HT1080 (cell line): ENCODE measurements around the gene AGBL4. TPM values are rescaled to one million over a fixed set of nuclear protein-coding genes. Genes with fewer than 3 reads are reported as not detected.
"Not testable (repeated sequence)": the region's sequence is repeated elsewhere in the genome, so short reads cannot be mapped to it uniquely, and the experiment has no call there.

Experiments used
- DNase-seq: peaks from one replicate; pipeline ENCODE4 v3.0.0-alpha.2; 2015; ENCODE audit warnings: low read depth
- total RNA-seq: library from RNA; depleted of rRNA; stranded (reverse); fragments of >200 nt; shearing (Covaris generic); gene quantifications from 2 replicates; pipeline ENCODE4 v1.2.3, GENCODE V29; 2014

The AGBL4 gene
- total RNA-seq, 1 experiment from 2014 or later: not detected

DNA sequence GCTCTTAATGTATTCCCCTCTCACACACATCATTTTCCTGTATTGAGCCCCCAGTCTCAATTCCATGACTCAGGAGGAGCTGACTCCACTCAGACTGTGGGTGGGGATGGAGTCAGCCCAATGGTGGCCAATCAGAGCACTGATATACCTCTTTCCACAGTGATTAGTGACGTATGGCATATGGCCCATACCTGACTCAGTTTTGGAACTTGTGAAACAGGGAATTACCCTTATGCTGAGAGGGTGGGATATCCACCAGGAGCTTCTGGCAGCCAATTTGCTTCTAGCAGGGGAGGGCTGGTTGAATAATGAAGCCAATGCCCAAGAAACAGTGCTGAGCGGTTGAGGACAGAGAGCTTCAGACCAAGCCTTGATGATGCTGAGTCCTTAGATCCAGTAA, 1465.4 kb downstream of the AGBL4 start:
- no peak for DNase-seq

DNA sequence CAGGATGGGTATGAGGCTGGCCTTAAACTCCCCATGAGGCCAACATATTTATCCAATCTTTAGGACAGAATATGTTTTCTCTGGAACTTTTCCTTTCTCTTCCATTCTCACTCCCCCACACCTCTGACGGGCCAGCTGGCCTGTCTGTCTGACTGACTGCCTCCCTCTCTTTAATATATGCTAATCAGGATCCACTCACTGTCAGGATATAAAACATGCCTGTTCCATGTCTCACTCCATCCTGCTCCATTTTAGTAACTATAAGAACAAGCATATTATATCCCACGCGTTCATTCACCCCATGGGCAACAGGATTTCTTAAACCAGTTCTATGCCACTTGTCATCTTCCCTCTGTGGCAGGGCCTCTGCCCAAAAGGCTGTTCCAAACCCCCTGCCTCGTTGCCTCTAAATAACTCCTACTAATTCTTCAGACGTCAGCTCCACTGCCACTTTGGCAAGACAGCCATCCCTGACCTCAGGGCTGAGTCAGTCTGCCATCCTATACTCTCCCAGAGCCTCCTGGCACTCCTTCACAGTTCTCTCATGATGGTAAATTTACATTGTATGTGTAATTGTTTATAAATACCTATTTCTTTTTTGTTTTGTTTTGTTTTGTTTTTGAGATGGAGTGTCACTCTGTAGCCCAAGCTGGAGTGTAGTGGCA, 1467.4 kb downstream of the AGBL4 start:
- DNase-seq: no peak

- no peak for DNase-seq
Measured at GRCh38 chr1:48555271-48555670, 1468.5 kb downstream of the AGBL4 start.

DNA sequence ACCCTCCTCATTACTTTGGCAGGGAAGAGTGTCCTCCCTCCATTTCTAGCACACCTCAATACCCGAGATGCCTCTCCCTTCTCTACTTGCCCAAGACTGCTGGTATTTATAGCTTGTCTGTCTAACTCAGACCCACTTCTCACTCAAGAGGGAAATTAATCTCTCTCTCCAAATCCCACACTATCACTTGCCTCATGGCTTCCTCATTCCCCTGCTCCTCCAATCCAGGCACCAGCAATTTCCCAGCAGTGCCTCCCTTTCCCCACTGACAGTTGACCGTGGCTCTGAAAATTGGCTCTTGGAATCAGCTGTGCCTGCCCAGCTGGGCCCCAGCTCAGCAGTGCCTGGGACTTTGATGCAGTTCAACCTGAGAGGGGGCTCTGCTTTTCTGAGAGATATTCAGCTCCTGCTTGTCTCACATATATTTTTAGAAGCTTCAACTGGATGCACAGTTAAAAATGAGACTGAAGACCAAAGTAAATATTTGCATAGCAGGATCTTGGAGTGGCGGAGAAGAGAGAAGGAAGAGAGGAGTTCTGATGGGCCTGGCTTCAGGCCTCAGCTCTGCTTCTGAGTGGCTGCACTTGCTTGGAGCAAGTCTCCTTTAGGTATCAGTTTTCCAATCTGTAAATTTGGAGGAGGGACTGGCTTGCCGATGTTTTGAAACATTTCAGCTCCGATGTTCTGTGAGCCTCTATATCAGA, 1470.7 kb downstream of the AGBL4 start:
- DNase-seq: no peak

DNA sequence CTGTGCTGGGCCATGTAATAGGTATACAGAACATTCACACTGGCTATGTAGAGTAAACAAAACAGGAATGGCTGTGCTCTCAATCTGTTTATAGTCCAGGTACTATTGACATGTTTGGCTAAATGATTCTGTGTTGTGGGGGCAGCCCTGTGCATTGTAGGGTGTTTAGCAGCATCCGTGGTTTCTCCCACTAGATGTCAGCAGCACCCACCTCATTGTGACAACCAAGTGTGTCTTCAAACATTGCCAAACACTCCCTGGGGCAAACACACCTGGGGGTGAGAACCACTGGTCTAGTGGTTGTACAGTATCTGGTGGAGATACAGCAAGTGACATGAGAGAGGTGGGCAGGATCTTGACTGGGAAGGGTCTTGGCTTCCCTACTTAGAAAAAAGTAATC, 1471.3 kb downstream of the AGBL4 start:
- peak; percentile 17 for DNase-seq

DNA sequence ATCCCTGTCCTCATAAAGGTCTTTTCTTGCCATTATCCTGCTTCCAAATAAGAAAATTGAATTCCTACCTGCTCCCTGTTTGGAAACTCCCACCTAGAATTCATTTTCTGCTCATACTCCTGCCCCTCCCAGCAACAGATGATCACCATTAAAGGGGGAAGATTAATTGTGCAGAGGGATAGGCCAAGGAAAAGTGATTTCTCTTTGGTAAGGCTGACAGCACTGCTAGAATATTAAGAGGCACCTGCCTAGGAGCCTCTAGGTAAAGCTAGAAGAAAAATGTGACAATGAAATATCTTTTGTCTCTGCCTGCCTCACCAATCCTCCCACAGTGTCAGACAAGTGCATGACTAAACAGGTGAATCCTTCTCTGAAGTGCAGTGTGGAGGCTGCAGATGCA, 1474.8 kb downstream of the AGBL4 start:
- DNase-seq: no peak

GRCh38 chr1:48547561-48548220, 1476.1 kb downstream of the AGBL4 start:
- no peak for DNase-seq

DNA sequence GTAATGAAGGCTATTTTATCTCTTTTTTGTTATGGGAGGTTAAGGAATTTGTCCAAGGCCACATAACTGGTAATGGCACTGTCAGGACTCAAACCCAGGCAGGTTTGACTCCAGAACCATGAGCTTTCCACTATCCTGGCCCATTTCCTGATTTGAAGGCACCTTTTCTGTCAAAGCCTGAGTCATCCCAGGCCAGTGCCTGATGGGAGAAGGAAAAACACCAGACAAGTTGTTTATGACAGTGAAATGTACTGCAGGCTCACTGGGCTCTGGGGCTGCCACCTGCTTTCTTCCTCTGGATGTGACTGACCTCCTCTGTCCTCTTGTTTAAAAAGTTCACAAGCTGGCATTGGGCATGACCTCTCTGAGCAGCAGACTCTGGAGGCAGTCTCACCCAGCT, 1479.9 kb downstream of the AGBL4 start:
- DNase-seq: no peak

GRCh38 chr1:48540587-48540986, 1483.2 kb downstream of the AGBL4 start:
- DNase-seq: no peak

DNA sequence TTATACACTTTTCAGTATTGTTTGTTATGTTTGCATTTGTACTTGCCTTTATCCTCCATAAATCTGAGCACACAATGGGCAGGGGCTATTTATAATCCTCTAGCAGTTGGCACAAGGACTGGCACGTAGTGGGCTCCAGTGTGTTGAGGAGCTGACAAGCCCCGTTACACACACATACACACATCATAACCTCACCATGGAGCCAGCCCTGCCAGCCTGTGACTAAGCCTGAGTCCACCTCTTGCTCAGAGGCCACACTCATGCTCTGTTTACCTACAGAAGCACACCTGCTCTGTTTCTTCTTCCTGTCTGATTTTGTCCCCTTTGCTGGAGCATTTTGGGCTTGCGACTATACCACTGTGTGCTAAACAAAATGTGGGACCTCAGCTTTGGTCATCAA, 1487.3 kb downstream of the AGBL4 start:
- peak; percentile 13 for DNase-seq

GRCh38 chr1:48532976-48533375, 1490.8 kb downstream of the AGBL4 start:
- peak; percentile 35 for DNase-seq

DNA sequence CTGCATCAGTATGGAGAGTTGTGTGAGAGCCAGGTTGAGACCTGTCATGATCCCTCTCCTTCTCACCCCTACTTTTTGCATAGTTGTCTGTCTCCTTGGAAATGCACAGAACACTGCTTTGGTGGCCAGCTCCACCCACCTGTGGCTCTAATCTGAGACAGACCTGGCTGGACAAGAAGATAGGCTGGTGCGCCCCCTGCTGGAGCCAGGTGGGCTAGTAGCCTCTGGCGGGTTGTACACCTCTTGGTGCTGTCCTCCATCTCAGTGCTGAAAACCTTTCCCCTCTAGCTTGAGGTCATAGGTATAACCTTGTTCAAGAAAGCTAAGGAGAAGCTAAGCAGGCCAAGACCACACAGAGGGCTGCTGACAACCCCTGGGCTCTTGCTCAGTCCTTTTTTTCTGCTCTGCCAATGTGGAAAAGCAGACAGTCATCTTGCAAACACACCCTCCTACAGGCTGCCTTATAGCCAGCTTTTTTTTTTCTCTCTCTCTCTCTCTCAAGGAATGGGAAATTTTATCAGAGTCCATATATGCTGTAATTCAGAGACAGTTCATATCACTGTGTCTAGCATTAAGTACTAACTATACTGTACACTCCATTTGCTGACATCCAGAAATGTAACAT, 1492.9 kb downstream of the AGBL4 start:
- DNase-seq: peak; percentile 41

DNA sequence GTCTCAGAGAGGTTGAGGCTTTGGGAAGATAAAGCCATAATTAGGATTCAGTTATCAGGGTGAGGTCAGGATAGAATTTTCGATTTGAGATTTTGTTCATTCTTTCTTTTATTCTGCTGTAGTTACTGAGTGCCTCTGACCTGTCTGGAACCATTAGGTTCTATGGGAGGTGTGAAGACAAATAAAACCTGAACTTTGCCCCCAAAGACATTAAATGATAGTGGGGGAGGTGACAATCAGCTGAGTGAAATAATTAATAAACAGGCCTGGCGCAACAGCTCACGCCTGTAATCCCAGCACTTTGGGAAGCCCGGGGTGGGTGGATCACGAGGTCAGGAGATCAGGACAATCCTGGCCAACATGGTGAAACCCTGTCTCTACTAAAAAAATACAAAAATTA, 1496.7 kb downstream of the AGBL4 start:
- no peak for DNase-seq

- DNase-seq: no peak
Measured at GRCh38 chr1:48526008-48526710, 1497.6 kb downstream of the AGBL4 start.

- no peak for DNase-seq
Measured at GRCh38 chr1:48524892-48525467, 1498.8 kb downstream of the AGBL4 start.

DNA sequence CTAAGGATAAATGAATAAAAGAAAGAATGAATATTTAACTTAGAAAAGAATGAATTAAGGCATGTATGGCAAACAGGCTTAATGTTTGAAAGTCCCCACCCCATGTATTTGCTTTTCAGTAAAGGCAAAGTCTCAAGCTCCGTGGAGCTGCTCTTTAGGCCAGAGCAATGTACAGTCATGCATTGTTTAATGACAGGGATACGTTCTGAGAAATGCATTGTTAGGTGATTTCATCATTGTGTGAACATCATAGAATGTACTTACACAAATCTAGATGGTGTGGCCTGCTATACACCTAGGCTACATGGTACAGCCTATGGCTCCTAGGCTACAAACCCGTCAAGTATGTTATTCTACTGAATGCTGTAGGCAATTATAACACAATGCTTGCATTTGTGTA, 1500.2 kb downstream of the AGBL4 start:
- no peak for DNase-seq

DNA sequence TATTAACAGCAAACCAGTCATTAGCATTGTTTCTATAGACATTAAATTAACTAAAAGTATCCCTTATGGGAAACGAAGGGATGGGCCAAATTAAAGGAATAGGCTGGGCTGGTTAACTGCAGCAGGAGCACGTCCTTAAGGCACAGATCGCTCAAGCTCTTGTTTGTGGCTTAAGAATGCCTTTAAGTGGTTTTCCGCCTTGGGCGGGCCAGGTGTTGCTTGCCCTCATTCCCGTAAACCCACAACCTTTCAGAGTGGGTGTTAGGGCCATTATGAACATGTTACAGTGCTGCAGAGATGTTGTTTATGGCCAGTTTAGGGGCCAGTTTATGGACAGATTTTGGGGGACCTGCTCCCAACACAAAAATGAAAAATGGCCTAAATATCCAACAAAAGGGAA, 1503.9 kb downstream of the AGBL4 start:
- DNase-seq: not testable (repeated sequence)

DNA sequence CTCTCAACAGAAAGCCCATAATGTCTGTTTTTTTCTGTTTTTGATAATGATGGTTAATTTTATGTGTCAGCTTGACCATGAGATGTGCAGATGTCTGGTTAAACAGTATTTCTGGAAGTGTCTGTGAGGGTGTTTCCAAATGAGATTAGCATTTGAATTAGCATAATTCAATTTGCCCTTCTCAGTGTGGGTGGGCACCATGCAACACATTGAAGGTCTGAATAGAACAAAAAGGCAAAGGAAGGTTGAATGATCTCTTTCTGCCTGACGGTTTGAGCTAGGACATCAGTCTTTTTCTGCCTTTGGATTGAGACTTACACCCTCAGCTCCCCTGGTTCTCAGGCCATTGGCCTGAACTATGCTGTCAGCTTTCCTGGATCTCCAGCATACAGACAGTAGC, 1516.9 kb downstream of the AGBL4 start:
- DNase-seq: no peak

DNA sequence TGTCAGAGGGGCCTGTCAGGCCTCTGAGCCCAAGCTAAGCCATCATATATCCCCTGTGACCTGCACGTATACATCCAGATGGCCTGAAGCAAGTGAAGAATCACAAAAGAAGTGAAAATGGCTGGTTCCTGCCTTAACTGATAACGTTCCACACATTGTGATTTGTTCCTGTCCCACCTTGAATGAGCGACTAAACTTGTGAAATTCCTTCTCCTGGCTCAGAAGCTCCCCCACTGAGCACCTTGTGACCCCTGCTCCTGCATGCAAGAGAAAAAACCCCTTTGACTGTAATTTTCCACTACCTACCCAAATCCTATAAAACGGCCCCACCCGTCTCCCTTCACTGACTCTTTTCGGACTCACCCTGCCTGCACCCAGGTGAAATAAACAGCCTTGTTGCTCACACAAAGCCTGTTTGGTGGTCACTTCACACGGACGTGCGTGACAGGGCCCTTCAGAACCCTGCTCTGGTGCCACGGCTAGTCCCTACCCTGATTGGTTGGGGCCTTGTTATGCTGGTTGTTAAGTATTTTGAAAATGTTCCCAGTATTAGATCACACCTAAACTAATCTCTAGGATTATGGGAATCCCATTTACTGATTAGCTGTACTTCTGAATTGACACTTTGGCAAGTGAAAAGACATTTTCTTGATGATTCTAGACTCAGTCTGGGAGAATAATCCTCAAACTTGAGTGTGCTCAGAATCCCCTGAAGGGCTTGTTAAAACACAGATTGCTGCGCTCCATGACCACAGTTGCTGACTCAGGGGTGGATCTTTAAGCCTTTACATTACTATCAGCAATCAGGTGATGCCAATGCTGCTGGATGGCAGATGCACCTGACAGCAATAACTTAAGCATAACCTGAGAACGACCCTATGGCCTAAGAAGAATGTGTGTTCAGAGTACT, 1523.0 kb downstream of the AGBL4 start:
- no peak for DNase-seq

GRCh38 chr1:48499211-48499735, 1524.5 kb downstream of the AGBL4 start:
- no peak for DNase-seq
